ENCODE data around the gene KRT80. TPM values are rescaled to one million over a fixed set of nuclear protein-coding genes. Genes with fewer than 3 reads are reported as not detected.

Gene KRT80
- total RNA-seq, 4 donors from 2014 or later, result not detected

- no peak for TF ChIP-seq CTCF (IDR thresholded peaks at IDR 0.05; ENCODE audit: low read depth)
Observed at GRCh38 chr12:52171950-52172512, 19.8 kb downstream of the KRT80 start.

DNA sequence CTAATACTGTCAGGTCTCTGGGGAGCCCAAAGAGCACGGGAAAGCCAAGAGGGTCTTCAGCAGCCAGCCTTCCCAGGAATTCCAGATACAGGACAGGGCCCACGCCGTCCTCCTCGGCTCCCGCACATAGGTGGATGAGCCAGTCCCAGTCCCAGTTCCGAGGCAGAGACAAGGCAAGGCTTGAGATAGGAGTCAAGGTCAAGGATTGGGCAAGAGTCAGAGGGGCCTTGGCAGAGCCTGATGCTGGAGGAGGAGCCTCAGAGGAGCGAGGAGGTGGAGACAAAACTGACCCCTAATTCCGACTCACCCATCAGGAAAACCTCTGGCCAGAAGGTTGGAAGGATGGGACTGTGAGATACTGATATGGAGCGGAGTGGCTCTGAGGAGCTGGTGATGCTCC lies 21.0 kb downstream of the KRT80 start:
- no peak for TF ChIP-seq CTCF (IDR thresholded peaks at IDR 0.05; ENCODE audit: low read depth)

GRCh38 chr12:52169886-52170285 lies 21.9 kb downstream of the KRT80 start:
- no peak for TF ChIP-seq CTCF (IDR thresholded peaks at IDR 0.05; ENCODE audit: low read depth)

- no peak for TF ChIP-seq CTCF (IDR thresholded peaks at IDR 0.05; ENCODE audit: low read depth)
Observed at GRCh38 chr12:52168019-52168717, 23.6 kb downstream of the KRT80 start.

- TF ChIP-seq CTCF (IDR thresholded peaks at IDR 0.05; ENCODE audit: low read depth), result no peak
Observed at GRCh38 chr12:52167526-52167925, 24.3 kb downstream of the KRT80 start.

- TF ChIP-seq CTCF (IDR thresholded peaks at IDR 0.05; ENCODE audit: low read depth), result no peak
Observed at GRCh38 chr12:52166672-52167071, 25.1 kb downstream of the KRT80 start.

DNA sequence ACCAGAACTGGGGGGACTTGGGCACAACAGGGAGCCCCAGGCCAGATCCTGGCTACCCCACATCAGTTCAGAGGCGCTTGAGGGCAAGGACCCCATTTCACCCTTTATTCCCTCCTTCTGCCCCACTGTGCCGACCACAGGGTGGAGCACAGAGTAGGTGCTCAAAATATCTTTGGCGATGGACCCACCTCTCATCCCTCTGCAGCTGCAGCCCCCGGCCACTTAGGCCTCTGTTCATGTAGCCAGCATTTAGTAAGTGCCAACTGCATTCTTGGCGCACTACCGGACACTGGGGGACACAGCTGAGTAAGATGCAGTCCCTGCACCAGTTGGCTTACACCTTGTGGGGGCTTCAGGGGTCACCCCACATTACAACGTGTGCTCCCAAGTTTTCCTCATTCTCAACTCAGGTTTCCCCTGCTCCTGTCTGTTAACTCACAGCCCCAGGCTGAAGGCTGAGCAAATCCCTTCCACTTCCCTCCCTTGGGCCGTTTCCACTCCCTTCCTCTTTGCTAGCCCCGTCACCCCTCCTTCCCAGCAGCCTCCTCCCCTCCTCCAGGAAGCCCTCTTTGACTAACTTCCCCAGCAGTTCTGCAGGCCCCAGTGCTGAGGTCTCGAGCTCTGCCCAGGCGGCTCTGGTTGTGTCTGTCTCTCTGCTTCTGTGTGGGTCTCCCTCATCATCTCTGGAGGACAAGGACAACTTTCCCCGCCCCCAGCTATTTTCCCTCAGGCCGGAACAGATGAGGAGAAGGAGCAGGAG lies 26.5 kb downstream of the KRT80 start:
- no peak for TF ChIP-seq CTCF (IDR thresholded peaks at IDR 0.05; ENCODE audit: low read depth)
